ENCODE data around the gene CDH23.

- TF ChIP-seq RFX5 (IDR thresholded peaks at IDR 0.05; ENCODE audit: low read depth, low read length) (no peak), CTCF (IDR thresholded peaks at IDR 0.05 in 2 of 3, conservative IDR thresholded peaks at IDR 0.05 in 1 of 3; ENCODE audit: insufficient read depth in 2 of 3, low read depth in 1 of 3, low read length in 3 of 3) (no peak), ZNF232 (CRISPR knock-in tag; IDR thresholded peaks at IDR 0.05) (no peak), POU5F1 (IDR thresholded peaks at IDR 0.05; ENCODE audit: borderline replicate concordance, low read depth, low read length, partially characterized antibody) (no peak), CHD4 (IDR thresholded peaks at IDR 0.05; ENCODE audit: insufficient read depth, insufficient replicate concordance, low read depth, low read length, poor library complexity, severe bottlenecking) (no peak), ATF7 (IDR thresholded peaks at IDR 0.05) (no peak), NFYB (IDR thresholded peaks at IDR 0.05; ENCODE audit: extremely low read depth, insufficient read length) (no peak), GTF2F1 (IDR thresholded peaks at IDR 0.05; ENCODE audit: low read depth, low read length) (no peak), TAF1 (IDR thresholded peaks at IDR 0.05; ENCODE audit: control insufficient read depth, extremely low read depth, insufficient read depth, low read length, severe bottlenecking) (no peak)
- TF ChIP-seq, protein P1, sequence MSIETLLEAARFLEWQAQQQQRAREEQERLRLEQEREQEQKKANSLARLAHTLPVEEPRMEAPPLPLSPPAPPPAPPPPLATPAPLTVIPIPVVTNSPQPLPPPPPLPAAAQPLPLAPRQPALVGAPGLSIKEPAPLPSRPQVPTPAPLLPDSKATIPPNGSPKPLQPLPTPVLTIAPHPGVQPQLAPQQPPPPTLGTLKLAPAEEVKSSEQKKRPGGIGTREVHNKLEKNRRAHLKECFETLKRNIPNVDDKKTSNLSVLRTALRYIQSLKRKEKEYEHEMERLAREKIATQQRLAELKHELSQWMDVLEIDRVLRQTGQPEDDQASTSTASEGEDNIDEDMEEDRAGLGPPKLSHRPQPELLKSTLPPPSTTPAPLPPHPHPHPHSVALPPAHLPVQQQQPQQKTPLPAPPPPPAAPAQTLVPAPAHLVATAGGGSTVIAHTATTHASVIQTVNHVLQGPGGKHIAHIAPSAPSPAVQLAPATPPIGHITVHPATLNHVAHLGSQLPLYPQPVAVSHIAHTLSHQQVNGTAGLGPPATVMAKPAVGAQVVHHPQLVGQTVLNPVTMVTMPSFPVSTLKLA (conservative IDR thresholded peaks at IDR 0.05) = no peak
- TF ChIP-seq, protein P2, sequence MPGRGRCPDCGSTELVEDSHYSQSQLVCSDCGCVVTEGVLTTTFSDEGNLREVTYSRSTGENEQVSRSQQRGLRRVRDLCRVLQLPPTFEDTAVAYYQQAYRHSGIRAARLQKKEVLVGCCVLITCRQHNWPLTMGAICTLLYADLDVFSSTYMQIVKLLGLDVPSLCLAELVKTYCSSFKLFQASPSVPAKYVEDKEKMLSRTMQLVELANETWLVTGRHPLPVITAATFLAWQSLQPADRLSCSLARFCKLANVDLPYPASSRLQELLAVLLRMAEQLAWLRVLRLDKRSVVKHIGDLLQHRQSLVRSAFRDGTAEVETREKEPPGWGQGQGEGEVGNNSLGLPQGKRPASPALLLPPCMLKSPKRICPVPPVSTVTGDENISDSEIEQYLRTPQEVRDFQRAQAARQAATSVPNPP (IDR thresholded peaks at IDR 0.05; ENCODE audit: borderline replicate concordance, insufficient read depth, insufficient read length) = no peak
- TF ChIP-seq, protein P3, sequence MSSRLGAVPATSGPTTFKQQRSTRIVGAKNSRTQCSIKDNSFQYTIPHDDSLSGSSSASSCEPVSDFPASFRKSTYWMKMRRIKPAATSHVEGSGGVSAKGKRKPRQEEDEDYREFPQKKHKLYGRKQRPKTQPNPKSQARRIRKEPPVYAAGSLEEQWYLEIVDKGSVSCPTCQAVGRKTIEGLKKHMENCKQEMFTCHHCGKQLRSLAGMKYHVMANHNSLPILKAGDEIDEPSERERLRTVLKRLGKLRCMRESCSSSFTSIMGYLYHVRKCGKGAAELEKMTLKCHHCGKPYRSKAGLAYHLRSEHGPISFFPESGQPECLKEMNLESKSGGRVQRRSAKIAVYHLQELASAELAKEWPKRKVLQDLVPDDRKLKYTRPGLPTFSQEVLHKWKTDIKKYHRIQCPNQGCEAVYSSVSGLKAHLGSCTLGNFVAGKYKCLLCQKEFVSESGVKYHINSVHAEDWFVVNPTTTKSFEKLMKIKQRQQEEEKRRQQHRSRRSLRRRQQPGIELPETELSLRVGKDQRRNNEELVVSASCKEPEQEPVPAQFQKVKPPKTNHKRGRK (tag; IDR thresholded peaks at IDR 0.05) = no peak
Measured at GRCh38 chr10:71393841-71394475, 2.8 kb upstream of the CDH23 start.
